ENCODE results near the gene RNF212B. TPM values are rescaled to one million over a fixed set of nuclear protein-coding genes. Genes with fewer than 3 reads are reported as not detected.

Gene RNF212B
- total and polyA plus RNA-seq, 10 of the 15 experiments (the other 5 are each of a cell fraction or from before 2014, with no cell fraction given) = not detected

DNA sequence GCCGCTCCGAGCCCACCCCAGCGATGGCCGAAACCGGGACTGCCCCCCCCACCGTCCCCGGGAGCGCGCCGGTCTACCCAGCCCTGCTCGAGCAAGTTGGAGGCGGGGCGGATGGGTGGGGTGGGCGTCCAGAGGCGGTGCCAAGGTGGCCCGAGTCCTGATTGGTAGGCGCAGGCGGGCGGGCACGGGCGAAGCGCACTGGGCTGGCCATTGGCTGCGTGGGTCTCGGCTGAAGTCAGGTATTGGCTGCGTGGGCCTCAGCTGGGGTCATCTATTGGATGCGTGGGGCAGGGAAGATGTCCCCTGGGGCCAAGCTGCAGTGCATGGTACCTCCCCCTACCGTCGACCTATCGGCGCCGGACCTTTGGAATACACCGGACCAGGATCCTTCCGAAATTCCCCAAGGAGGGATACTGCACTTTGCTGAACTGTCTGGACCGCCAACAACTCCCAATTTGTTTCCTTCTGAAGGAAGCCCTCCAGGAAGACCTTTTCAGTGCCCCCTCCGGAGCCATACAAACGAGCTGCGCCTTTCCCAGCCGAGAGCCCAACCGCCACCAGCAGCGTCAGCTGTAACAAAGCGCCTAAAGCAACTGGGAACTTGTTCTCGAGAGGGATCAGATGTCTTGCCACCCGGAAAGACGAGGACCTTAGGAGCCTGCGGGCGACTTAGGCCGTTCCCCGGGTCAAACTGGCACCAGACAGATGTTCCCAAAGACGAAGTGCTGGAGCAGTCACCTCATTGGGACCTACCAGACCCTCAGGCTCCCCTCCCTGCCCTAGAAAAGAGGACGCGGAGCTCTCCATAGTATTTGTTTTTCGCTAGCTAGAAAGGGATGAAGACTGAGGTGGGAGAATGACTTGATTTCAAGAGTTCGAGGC lies 48.5 kb downstream of the RNF212B start, which contains the start of gene HOMEZ (continued):
- TF ChIP-seq ZZZ3 (IDR thresholded peaks at IDR 0.05; ENCODE audit: control insufficient read depth, insufficient read length, low read depth) (no peak), TCF7 (IDR thresholded peaks at IDR 0.05; ENCODE audit: borderline replicate concordance) (no peak), NFXL1 (IDR thresholded peaks at IDR 0.05; ENCODE audit: borderline replicate concordance) (no peak), SMC3 (IDR thresholded peaks at IDR 0.05; ENCODE audit: borderline replicate concordance, low read length) (no peak), NRF1 (conservative IDR thresholded peaks at IDR 0.05; ENCODE audit: low read depth, low read length) (peak; percentile 40), NR2F1 (conservative IDR thresholded peaks at IDR 0.05) (0 out of 2 replicates have a peak, but pooled peaks have one; percentile 26), ZNF217 (IDR thresholded peaks at IDR 0.05) (no peak), CBFB (IDR thresholded peaks at IDR 0.05; ENCODE audit: low read depth) (no peak), CREB1 (IDR thresholded peaks at IDR 0.05; ENCODE audit: low read depth) (peak; percentile 72; the same call in 1 of the 2 replicates), NBN (IDR thresholded peaks at IDR 0.05) (peak; percentile 30), HDGF (IDR thresholded peaks at IDR 0.05) (peak; percentile 95)
- TF ChIP-seq, protein P1, sequence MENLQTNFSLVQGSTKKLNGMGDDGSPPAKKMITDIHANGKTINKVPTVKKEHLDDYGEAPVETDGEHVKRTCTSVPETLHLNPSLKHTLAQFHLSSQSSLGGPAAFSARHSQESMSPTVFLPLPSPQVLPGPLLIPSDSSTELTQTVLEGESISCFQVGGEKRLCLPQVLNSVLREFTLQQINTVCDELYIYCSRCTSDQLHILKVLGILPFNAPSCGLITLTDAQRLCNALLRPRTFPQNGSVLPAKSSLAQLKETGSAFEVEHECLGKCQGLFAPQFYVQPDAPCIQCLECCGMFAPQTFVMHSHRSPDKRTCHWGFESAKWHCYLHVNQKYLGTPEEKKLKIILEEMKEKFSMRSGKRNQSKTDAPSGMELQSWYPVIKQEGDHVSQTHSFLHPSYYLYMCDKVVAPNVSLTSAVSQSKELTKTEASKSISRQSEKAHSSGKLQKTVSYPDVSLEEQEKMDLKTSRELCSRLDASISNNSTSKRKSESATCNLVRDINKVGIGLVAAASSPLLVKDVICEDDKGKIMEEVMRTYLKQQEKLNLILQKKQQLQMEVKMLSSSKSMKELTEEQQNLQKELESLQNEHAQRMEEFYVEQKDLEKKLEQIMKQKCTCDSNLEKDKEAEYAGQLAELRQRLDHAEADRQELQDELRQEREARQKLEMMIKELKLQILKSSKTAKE (IDR thresholded peaks at IDR 0.05; ENCODE audit: low read depth, poor library complexity, severe bottlenecking) = peak; percentile 17
- TF ChIP-seq, protein P2, sequence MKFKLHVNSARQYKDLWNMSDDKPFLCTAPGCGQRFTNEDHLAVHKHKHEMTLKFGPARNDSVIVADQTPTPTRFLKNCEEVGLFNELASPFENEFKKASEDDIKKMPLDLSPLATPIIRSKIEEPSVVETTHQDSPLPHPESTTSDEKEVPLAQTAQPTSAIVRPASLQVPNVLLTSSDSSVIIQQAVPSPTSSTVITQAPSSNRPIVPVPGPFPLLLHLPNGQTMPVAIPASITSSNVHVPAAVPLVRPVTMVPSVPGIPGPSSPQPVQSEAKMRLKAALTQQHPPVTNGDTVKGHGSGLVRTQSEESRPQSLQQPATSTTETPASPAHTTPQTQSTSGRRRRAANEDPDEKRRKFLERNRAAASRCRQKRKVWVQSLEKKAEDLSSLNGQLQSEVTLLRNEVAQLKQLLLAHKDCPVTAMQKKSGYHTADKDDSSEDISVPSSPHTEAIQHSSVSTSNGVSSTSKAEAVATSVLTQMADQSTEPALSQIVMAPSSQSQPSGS (IDR thresholded peaks at IDR 0.05; ENCODE audit: low read length) = no peak
- TF ChIP-seq, protein P3, sequence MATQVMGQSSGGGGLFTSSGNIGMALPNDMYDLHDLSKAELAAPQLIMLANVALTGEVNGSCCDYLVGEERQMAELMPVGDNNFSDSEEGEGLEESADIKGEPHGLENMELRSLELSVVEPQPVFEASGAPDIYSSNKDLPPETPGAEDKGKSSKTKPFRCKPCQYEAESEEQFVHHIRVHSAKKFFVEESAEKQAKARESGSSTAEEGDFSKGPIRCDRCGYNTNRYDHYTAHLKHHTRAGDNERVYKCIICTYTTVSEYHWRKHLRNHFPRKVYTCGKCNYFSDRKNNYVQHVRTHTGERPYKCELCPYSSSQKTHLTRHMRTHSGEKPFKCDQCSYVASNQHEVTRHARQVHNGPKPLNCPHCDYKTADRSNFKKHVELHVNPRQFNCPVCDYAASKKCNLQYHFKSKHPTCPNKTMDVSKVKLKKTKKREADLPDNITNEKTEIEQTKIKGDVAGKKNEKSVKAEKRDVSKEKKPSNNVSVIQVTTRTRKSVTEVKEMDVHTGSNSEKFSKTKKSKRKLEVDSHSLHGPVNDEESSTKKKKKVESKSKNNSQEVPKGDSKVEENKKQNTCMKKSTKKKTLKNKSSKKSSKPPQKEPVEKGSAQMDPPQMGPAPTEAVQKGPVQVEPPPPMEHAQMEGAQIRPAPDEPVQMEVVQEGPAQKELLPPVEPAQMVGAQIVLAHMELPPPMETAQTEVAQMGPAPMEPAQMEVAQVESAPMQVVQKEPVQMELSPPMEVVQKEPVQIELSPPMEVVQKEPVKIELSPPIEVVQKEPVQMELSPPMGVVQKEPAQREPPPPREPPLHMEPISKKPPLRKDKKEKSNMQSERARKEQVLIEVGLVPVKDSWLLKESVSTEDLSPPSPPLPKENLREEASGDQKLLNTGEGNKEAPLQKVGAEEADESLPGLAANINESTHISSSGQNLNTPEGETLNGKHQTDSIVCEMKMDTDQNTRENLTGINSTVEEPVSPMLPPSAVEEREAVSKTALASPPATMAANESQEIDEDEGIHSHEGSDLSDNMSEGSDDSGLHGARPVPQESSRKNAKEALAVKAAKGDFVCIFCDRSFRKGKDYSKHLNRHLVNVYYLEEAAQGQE (IDR thresholded peaks at IDR 0.05; ENCODE audit: low read depth, low read length) = 0 out of 2 replicates have a peak, but pooled peaks have one; percentile 9
- TF ChIP-seq, protein P4, sequence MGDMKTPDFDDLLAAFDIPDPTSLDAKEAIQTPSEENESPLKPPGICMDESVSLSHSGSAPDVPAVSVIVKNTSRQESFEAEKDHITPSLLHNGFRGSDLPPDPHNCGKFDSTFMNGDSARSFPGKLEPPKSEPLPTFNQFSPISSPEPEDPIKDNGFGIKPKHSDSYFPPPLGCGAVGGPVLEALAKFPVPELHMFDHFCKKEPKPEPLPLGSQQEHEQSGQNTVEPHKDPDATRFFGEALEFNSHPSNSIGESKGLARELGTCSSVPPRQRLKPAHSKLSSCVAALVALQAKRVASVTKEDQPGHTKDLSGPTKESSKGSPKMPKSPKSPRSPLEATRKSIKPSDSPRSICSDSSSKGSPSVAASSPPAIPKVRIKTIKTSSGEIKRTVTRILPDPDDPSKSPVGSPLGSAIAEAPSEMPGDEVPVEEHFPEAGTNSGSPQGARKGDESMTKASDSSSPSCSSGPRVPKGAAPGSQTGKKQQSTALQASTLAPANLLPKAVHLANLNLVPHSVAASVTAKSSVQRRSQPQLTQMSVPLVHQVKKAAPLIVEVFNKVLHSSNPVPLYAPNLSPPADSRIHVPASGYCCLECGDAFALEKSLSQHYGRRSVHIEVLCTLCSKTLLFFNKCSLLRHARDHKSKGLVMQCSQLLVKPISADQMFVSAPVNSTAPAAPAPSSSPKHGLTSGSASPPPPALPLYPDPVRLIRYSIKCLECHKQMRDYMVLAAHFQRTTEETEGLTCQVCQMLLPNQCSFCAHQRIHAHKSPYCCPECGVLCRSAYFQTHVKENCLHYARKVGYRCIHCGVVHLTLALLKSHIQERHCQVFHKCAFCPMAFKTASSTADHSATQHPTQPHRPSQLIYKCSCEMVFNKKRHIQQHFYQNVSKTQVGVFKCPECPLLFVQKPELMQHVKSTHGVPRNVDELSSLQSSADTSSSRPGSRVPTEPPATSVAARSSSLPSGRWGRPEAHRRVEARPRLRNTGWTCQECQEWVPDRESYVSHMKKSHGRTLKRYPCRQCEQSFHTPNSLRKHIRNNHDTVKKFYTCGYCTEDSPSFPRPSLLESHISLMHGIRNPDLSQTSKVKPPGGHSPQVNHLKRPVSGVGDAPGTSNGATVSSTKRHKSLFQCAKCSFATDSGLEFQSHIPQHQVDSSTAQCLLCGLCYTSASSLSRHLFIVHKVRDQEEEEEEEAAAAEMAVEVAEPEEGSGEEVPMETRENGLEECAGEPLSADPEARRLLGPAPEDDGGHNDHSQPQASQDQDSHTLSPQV (IDR thresholded peaks at IDR 0.05) = no peak
- TF ChIP-seq, protein P5, sequence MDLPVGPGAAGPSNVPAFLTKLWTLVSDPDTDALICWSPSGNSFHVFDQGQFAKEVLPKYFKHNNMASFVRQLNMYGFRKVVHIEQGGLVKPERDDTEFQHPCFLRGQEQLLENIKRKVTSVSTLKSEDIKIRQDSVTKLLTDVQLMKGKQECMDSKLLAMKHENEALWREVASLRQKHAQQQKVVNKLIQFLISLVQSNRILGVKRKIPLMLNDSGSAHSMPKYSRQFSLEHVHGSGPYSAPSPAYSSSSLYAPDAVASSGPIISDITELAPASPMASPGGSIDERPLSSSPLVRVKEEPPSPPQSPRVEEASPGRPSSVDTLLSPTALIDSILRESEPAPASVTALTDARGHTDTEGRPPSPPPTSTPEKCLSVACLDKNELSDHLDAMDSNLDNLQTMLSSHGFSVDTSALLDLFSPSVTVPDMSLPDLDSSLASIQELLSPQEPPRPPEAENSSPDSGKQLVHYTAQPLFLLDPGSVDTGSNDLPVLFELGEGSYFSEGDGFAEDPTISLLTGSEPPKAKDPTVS (IDR thresholded peaks at IDR 0.05; ENCODE audit: low read depth, low read length) = no peak

Data from GM12878 (cell line).